GM23338 (cell line): Measurements from ENCODE around the gene IGFL4. TPM values are rescaled to one million over a fixed set of nuclear protein-coding genes. Genes with fewer than 3 reads are reported as not detected.

Experiments used
- JUNB ChIP-seq: IDR thresholded peaks from one replicate; pipeline ENCODE4 v1.6.1; 2016; ENCODE audit warnings: antibody characterized with exemption; ENCODE audit not compliant: unreplicated experiment
- REST ChIP-seq: IDR thresholded peaks from one replicate; pipeline ENCODE4 v1.6.1; 2018; ENCODE audit warnings: antibody characterized with exemption; ENCODE audit not compliant: unreplicated experiment
- STAT1 ChIP-seq: IDR thresholded peaks from one replicate; pipeline ENCODE4 v1.6.1; 2016; ENCODE audit warnings: antibody characterized with exemption; ENCODE audit not compliant: unreplicated experiment
- ZNF114 ChIP-seq: fragments of 250-450 bp; sonication (Bioruptor Pico); IDR thresholded peaks from 2 replicates; pipeline ENCODE4 v1.5.0; 2020; ENCODE audit warnings: mild to moderate bottlenecking, moderate library complexity
- polyA plus RNA-seq: library from polyadenylated mRNA; unstranded; fragments of >200 nt; fragmentation: Nextera tagmentation; extraction: Ambion mirVana; gene quantifications from 2 replicates; pipeline ENCODE4 v1.2.1, GENCODE V29; 2016
- total RNA-seq: library from RNA; depleted of rRNA; stranded (reverse); fragments of >200 nt; shearing (Covaris generic); gene quantifications from 2 replicates; pipeline ENCODE4 v1.2.3, GENCODE V29; 2014
- TF ChIP-seq, protein P1 (sequence below): fragments of 250-450 bp; sonication (Bioruptor Pico); IDR thresholded peaks from 2 replicates; pipeline ENCODE4 v1.5.0; 2020; ENCODE audit warnings: mild to moderate bottlenecking, moderate library complexity
- TF ChIP-seq, protein P2 (sequence below), 2 experiments: fragments of 200-600 bp in 1 of 2; sonication (generic) in 1 of 2; conservative IDR thresholded peaks; 2 replicates each; pipeline versions ENCODE4 v1.5.1 to v1.6.1; 2016 to 2017; ENCODE audit warnings: antibody characterized with exemption in 2 of 2, low read depth in 2 of 2, mild to moderate bottlenecking in 2 of 2, moderate library complexity in 1 of 2

The IGFL4 gene
- total and polyA plus RNA-seq, 2 experiments from 2014 or later: 0.06 to 0.87 TPM

DNA sequence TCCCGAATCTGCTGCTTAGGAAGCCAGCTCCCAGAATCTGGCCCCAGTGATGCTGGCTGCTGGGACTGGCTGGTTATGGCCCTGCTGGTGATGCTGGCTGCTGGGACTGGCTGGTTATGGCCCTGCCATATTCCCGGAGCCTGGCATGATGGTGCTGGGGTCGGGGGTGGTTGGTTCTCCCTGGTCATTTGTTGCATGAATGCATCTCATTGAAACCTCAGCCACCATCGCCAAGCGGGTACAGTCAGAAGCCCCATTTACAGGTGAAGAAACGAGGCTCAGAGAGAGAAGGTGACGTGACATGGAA, 20.0 kb downstream of the IGFL4 start (continued):
- TF ChIP-seq, protein P1, sequence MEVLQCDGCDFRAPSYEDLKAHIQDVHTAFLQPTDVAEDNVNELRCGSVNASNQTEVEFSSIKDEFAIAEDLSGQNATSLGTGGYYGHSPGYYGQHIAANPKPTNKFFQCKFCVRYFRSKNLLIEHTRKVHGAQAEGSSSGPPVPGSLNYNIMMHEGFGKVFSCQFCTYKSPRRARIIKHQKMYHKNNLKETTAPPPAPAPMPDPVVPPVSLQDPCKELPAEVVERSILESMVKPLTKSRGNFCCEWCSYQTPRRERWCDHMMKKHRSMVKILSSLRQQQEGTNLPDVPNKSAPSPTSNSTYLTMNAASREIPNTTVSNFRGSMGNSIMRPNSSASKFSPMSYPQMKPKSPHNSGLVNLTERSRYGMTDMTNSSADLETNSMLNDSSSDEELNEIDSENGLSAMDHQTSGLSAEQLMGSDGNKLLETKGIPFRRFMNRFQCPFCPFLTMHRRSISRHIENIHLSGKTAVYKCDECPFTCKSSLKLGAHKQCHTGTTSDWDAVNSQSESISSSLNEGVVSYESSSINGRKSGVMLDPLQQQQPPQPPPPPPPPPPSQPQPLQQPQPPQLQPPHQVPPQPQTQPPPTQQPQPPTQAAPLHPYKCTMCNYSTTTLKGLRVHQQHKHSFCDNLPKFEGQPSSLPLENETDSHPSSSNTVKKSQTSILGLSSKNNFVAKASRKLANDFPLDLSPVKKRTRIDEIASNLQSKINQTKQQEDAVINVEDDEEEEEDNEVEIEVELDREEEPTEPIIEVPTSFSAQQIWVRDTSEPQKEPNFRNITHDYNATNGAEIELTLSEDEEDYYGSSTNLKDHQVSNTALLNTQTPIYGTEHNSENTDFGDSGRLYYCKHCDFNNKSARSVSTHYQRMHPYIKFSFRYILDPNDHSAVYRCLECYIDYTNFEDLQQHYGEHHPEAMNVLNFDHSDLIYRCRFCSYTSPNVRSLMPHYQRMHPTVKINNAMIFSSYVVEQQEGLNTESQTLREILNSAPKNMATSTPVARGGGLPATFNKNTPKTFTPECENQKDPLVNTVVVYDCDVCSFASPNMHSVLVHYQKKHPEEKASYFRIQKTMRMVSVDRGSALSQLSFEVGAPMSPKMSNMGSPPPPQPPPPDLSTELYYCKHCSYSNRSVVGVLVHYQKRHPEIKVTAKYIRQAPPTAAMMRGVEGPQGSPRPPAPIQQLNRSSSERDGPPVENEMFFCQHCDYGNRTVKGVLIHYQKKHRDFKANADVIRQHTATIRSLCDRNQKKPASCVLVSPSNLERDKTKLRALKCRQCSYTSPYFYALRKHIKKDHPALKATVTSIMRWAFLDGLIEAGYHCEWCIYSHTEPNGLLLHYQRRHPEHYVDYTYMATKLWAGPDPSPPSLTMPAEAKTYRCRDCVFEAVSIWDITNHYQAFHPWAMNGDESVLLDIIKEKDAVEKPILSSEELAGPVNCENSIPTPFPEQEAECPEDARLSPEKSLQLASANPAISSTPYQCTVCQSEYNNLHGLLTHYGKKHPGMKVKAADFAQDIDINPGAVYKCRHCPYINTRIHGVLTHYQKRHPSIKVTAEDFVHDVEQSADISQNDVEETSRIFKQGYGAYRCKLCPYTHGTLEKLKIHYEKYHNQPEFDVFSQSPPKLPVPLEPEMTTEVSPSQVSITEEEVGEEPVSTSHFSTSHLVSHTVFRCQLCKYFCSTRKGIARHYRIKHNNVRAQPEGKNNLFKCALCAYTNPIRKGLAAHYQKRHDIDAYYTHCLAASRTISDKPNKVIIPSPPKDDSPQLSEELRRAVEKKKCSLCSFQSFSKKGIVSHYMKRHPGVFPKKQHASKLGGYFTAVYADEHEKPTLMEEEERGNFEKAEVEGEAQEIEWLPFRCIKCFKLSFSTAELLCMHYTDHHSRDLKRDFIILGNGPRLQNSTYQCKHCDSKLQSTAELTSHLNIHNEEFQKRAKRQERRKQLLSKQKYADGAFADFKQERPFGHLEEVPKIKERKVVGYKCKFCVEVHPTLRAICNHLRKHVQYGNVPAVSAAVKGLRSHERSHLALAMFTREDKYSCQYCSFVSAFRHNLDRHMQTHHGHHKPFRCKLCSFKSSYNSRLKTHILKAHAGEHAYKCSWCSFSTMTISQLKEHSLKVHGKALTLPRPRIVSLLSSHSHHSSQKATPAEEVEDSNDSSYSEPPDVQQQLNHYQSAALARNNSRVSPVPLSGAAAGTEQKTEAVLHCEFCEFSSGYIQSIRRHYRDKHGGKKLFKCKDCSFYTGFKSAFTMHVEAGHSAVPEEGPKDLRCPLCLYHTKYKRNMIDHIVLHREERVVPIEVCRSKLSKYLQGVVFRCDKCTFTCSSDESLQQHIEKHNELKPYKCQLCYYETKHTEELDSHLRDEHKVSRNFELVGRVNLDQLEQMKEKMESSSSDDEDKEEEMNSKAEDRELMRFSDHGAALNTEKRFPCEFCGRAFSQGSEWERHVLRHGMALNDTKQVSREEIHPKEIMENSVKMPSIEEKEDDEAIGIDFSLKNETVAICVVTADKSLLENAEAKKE (CRISPR knock-in tag): no peak
- no peak for TF ChIP-seq STAT1
- TF ChIP-seq ZNF114 (CRISPR knock-in tag): no peak
- TF ChIP-seq, protein P2, sequence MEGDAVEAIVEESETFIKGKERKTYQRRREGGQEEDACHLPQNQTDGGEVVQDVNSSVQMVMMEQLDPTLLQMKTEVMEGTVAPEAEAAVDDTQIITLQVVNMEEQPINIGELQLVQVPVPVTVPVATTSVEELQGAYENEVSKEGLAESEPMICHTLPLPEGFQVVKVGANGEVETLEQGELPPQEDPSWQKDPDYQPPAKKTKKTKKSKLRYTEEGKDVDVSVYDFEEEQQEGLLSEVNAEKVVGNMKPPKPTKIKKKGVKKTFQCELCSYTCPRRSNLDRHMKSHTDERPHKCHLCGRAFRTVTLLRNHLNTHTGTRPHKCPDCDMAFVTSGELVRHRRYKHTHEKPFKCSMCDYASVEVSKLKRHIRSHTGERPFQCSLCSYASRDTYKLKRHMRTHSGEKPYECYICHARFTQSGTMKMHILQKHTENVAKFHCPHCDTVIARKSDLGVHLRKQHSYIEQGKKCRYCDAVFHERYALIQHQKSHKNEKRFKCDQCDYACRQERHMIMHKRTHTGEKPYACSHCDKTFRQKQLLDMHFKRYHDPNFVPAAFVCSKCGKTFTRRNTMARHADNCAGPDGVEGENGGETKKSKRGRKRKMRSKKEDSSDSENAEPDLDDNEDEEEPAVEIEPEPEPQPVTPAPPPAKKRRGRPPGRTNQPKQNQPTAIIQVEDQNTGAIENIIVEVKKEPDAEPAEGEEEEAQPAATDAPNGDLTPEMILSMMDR (conservative IDR thresholded peaks at IDR 0.05; ENCODE audit: low read depth in 2 of 2): no peak
- TF ChIP-seq REST: no peak
- TF ChIP-seq JUNB: no peak
